ENCODE measurements around the gene TANC1.

The TANC1 gene

DNA sequence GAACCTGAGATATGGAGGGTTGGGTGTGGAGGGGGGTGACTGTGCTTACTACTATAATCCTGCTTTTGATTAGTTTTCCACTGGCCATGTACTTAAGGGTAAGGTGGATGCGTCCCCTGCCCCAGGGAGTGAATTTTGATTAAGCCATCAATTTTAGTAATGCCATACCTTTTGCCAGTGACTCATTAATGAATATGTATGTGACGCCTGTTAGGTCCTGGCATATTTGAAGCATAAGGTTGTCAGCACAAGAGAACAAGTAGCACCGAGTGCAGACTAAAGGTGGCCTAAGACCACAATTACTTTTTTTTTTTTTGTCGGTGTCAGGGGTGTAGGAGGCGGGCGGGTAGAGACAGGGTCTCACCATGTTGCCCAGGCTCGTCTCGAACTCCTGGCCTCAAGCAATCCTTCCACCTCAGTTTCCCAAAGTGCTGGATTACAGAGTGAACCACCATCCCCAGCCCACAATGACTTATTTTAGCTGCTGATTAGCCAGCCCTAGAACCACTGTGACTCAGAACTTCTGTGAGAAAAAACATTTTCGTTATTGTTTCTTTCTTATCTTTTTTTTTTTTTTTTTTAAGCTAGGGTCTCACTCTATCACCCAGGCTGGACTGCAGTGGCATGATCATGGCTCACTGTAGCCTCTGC, 7.0 kb downstream of the TANC1 start:
- peaks cover 56% of the 10 kb centered on the region for H3K4me1 Mint-ChIP-seq
- no peaks in the 10 kb centered on the region for H3K9me3 Mint-ChIP-seq
- TF ChIP-seq, protein P1, sequence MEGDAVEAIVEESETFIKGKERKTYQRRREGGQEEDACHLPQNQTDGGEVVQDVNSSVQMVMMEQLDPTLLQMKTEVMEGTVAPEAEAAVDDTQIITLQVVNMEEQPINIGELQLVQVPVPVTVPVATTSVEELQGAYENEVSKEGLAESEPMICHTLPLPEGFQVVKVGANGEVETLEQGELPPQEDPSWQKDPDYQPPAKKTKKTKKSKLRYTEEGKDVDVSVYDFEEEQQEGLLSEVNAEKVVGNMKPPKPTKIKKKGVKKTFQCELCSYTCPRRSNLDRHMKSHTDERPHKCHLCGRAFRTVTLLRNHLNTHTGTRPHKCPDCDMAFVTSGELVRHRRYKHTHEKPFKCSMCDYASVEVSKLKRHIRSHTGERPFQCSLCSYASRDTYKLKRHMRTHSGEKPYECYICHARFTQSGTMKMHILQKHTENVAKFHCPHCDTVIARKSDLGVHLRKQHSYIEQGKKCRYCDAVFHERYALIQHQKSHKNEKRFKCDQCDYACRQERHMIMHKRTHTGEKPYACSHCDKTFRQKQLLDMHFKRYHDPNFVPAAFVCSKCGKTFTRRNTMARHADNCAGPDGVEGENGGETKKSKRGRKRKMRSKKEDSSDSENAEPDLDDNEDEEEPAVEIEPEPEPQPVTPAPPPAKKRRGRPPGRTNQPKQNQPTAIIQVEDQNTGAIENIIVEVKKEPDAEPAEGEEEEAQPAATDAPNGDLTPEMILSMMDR (IDR thresholded peaks at IDR 0.05; ENCODE audit: unreplicated experiment in 3 of 3), result no peak
- no peaks in the 10 kb centered on the region for H3K27me3 Mint-ChIP-seq (ENCODE audit: low read depth)
- H3K27ac Mint-ChIP-seq, result peak overlapping the region in 2 of 3 experiments; percentile 40 to 70
- no peak overlapping the region for H3K4me3 Mint-ChIP-seq
- H3K36me3 Mint-ChIP-seq (ENCODE audit: low read depth), result peaks cover 9% of the 10 kb centered on the region

DNA sequence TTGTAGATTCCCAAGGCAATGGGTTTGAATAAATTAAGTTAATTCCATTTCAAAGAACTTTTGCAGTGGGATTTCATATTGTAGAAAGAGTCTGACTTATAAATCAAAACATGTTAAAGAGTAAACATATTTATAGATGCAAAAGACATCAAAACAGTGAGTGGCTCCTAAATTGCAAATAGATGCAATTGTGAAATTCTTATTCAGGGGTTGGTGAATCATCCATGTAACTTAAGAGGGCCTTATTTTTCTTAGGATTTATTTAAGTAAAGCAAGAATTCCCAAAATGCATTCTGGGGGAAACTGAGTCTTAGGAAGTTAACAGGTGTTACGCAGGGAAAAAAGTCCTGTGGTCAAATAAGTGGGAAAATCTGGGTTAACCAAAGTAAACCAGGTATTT, 11.3 kb downstream of the TANC1 start:
- H3K27ac Mint-ChIP-seq, result peak overlapping the region; percentile 19 to 48 (median 48)
- no peaks in the 10 kb centered on the region for H3K27me3 Mint-ChIP-seq (ENCODE audit: low read depth)
- H3K9me3 Mint-ChIP-seq, result no peaks in the 10 kb centered on the region
- H3K36me3 Mint-ChIP-seq (ENCODE audit: low read depth), result peaks cover 9% of the 10 kb centered on the region
- H3K4me3 Mint-ChIP-seq, result no peak overlapping the region
- H3K4me1 Mint-ChIP-seq, result peaks cover 47% of the 10 kb centered on the region
- TF ChIP-seq, protein P1 (IDR thresholded peaks at IDR 0.05; ENCODE audit: unreplicated experiment in 3 of 3), result no peak

DNA sequence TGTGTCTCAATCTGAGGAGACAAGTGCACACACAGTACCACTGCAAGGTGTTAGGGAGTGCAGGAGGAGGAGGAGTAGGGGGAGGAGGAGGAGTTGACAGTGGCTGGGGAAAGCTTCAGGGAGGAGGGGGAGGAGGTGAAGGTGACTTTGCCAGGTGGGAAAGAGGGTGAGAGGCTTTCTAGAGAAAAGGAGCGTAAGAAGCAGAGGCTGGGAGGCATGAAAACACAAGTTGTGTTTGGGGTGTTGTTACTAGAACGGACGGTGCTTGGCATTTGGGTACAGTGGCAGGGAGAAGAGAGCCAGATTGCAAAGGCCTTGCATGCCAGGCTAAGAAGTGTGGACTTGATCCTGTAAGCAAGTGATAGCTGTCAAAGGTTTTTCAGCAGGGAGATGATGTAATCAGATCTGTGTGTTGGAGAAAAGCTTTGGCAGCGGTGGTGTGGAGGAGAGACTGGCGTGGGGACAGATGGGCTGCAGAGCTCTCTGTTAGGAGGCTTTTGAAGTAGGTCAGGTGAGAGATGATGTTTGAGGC, 16.2 kb downstream of the TANC1 start:
- Mint-ChIP-seq H3K4me1 (peaks cover 46% of the 10 kb centered on the region), H3K27me3 (ENCODE audit: low read depth) (no peaks in the 10 kb centered on the region), H3K9me3 (no peaks in the 10 kb centered on the region), H3K27ac (peak overlapping the region; percentile 51 to 74 (median 64)), H3K4me3 (no peak overlapping the region), H3K36me3 (ENCODE audit: low read depth) (peaks cover 3% of the 10 kb centered on the region)
- TF ChIP-seq, protein P1 (IDR thresholded peaks at IDR 0.05; ENCODE audit: unreplicated experiment in 3 of 3), result no peak

DNA sequence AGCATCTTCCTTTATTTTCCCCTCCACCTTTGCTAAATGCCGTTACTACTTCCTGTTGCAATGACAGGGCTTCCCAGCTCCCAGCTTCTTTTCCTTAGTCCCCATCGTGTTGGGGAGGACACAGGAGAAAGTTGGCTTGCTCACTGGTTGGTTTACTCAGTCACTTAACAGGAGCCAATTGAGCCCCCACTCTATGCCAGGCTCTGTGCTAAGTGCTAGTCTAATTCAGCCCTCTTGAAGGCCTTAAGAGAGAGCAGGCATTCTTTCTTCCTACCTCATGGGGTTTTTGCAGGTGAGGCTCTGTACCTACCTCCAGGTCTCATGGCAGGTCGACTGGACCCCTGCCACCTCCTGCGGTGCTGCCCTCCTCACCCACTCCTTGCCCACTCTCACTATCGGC, 20.1 kb downstream of the TANC1 start:
- peaks cover 9% of the 10 kb centered on the region for H3K36me3 Mint-ChIP-seq (ENCODE audit: low read depth)
- H3K9me3 Mint-ChIP-seq, result no peaks in the 10 kb centered on the region
- peaks cover 32% of the 10 kb centered on the region for H3K4me1 Mint-ChIP-seq
- no peak overlapping the region for H3K4me3 Mint-ChIP-seq
- TF ChIP-seq, protein P1 (IDR thresholded peaks at IDR 0.05; ENCODE audit: unreplicated experiment in 3 of 3), result no peak
- peak overlapping the region in 2 of 3 experiments; percentile 18 to 37 for H3K27ac Mint-ChIP-seq
- H3K27me3 Mint-ChIP-seq (ENCODE audit: low read depth), result peaks cover 9% of the 10 kb centered on the region

DNA sequence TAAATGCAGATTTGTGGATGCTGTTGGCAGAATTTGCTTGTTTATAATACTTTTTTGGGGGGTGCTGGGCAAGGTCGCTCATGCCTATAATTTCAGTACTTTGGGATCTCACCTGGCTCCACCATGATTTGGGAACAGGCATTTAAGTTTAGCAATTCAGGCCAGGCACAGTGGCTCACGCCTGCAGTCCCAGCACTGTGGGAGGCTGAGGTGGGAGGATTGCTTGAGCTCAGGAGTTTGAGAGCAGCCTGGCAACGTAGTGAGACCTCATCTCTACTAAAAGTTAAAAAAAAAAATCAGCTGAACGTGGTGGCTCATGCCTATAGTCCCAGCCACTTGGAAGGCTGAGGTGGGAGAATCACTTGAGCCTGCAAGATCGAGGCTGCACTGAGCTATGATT, 20.7 kb downstream of the TANC1 start:
- Mint-ChIP-seq H3K27ac (peak overlapping the region in 1 of 3 experiments; percentile 37), H3K4me1 (peaks cover 33% of the 10 kb centered on the region), H3K4me3 (no peak overlapping the region), H3K27me3 (ENCODE audit: low read depth) (peaks cover 9% of the 10 kb centered on the region), H3K9me3 (no peaks in the 10 kb centered on the region), H3K36me3 (ENCODE audit: low read depth) (peaks cover 9% of the 10 kb centered on the region)
- TF ChIP-seq, protein P1 (IDR thresholded peaks at IDR 0.05; ENCODE audit: unreplicated experiment in 3 of 3), result no peak
